K562 (cell line): ENCODE data around the gene XBP1. TPM values are rescaled to one million over a fixed set of nuclear protein-coding genes. Genes with fewer than 3 reads are reported as not detected.

Source experiments
- CTCFL ChIP-seq: IDR thresholded peaks from 2 replicates; pipeline ENCODE4 v1.6.1; 2011; ENCODE audit warnings: borderline replicate concordance, low read depth, mild to moderate bottlenecking, moderate library complexity, low read length; ENCODE audit not compliant: insufficient read depth, poor library complexity, severe bottlenecking
- ELK3 ChIP-seq: fragments of 450-650 bp; formaldehyde crosslinking; IDR thresholded peaks from 2 replicates; pipeline ENCODE4 v1.4.0; 2020; ENCODE audit warnings: mild to moderate bottlenecking
- HDAC6 ChIP-seq: IDR thresholded peaks from 2 replicates; pipeline ENCODE4 v1.6.1; 2012; ENCODE audit warnings: low read depth, mild to moderate bottlenecking, control low read depth, inconsistent platforms, low read length, moderate library complexity
- IRF2 ChIP-seq: sonication (generic); formaldehyde crosslinking; IDR thresholded peaks from 2 replicates; pipeline ENCODE4 v1.8.1; 2022; ENCODE audit warnings: mild to moderate bottlenecking, missing genetic modification reagents
- KDM5B ChIP-seq: fragments of 200-600 bp; sonication (generic); IDR thresholded peaks from 2 replicates; pipeline ENCODE4 v1.6.1; 2012; ENCODE audit warnings: low read depth, mild to moderate bottlenecking, moderate library complexity, low read length, control low read depth, inconsistent platforms; ENCODE audit not compliant: insufficient replicate concordance
- MAFF ChIP-seq: IDR thresholded peaks from 2 replicates; pipeline ENCODE4 v1.6.1; 2012; ENCODE audit warnings: low read length, improper control_type of control experiment
- NELFE ChIP-seq: IDR thresholded peaks from 2 replicates; pipeline ENCODE4 v1.6.1; 2011; ENCODE audit warnings: mild to moderate bottlenecking; ENCODE audit not compliant: insufficient read depth, insufficient read length
- NR2C2 ChIP-seq, 2 experiments: fragments of 200-800 bp in 1 of 2; sonication (Bioruptor generic) in 1 of 2; sonication (generic) in 1 of 2; formaldehyde crosslinking in 1 of 2; IDR thresholded peaks; 2 replicates each; pipeline versions ENCODE4 v1.6.1 to v1.8.0; 2016 to 2022; ENCODE audit warnings: mild to moderate bottlenecking in 1 of 2, missing compliant biosample characterization in 1 of 2, missing genetic modification characterization in 1 of 2, missing genetic modification reagents in 1 of 2
- RBM15 ChIP-seq: fragments of 200-400 bp; formaldehyde crosslinking; IDR thresholded peaks from 2 replicates; pipeline ENCODE4 v1.6.1; 2018; ENCODE audit warnings: mild to moderate bottlenecking, low read length, moderate library complexity; ENCODE audit not compliant: insufficient read depth
- SMAD4 ChIP-seq: fragments of 250-450 bp; sonication (Bioruptor Pico); conservative IDR thresholded peaks from 2 replicates; pipeline ENCODE4 v1.8.0; 2021; ENCODE audit warnings: inconsistent platforms, mild to moderate bottlenecking, moderate library complexity
- SRF ChIP-seq, 2 experiments: fragments of 250-450, 450-650 bp in 1 of 2; sonication (Bioruptor Pico) in 1 of 2; sonication (generic) in 1 of 2; formaldehyde crosslinking; IDR thresholded peaks; 2 replicates each; pipeline versions ENCODE4 v1.5.0 to v1.5.1; 2020 to 2022; ENCODE audit warnings: mild to moderate bottlenecking in 1 of 2, missing genetic modification reagents in 1 of 2
- STAG1 ChIP-seq: sonication (generic); formaldehyde crosslinking; IDR thresholded peaks from 2 replicates; pipeline ENCODE4 v1.5.0; 2020; ENCODE audit warnings: missing genetic modification reagents, borderline replicate concordance
- TFAP4 ChIP-seq: sonication (generic); formaldehyde crosslinking; IDR thresholded peaks from 2 replicates; pipeline ENCODE4 v1.8.0; 2022; ENCODE audit warnings: missing genetic modification reagents, mild to moderate bottlenecking, moderate library complexity, borderline replicate concordance
- ZHX1 ChIP-seq: fragments of 150-350 bp; conservative IDR thresholded peaks from 2 replicates; pipeline ENCODE4 v1.6.1; 2014; ENCODE audit warnings: low read length
- ZNF24 ChIP-seq: fragments of 450-650 bp; IDR thresholded peaks from 2 replicates; pipeline ENCODE4 v1.6.1; 2016
- polyA plus RNA-seq, 8 experiments: library from polyadenylated mRNA; depleted of rRNA in 4 of 8; stranded (reverse) in 5 of 8; unstranded in 3 of 8; fragments of >200 nt; fragmentation: Nextera tagmentation in 2 of 8; fragmentation: Illumina TruSeq in 1 of 8; extraction: Ambion mirVana in 2 of 8; extraction: Trizol in 1 of 8; gene quantifications; 2 replicates each; pipeline versions ENCODE4 v1.2.1 to v1.2.3, GENCODE V29; 2011 to 2014; ENCODE audit warnings: inconsistent platforms in 1 of 8, missing spikeins in 1 of 8
- total RNA-seq, 7 experiments: library from RNA; depleted of rRNA in 6 of 7; stranded (reverse); fragments of >200 nt in 6 of 7; fragmentation: Illumina TruSeq in 2 of 7; extraction: Trizol in 2 of 7; gene quantifications; 2 replicates each; pipeline versions ENCODE4 v1.2.1 to v1.2.3, GENCODE V29; 2011 to 2021; ENCODE audit warnings: low replicate concordance in 1 of 7

XBP1 gene
- total and polyA plus RNA-seq, 9 of the 15 experiments (the other 6 are each of a cell fraction or from before 2014, with no cell fraction given) = 25.0 to 218 (median 94.6) TPM

GRCh38 chr22:28799606-28800307 is 612 bp downstream of the XBP1 start (continued):
- TF ChIP-seq ZHX1 (no peak), TFAP4 (CRISPR knock-in tag) (peak; percentile 11; the same call in 1 of the 2 replicates), NELFE (no peak), NR2C2 (CRISPR knock-in tag; IDR thresholded peaks at IDR 0.05) (0 out of 2 replicates have a peak, but pooled peaks have one; percentile 7), NR2C2 (tag; IDR thresholded peaks at IDR 0.05) (no peak), HDAC6 (no peak), MAFF (no peak), SMAD4 (CRISPR knock-in tag) (no peak; the same call in 1 of the 2 replicates), CTCFL (no peak), ELK3 (CRISPR knock-in tag) (no peak), STAG1 (CRISPR knock-in tag) (no peak), IRF2 (no peak), SRF (CRISPR knock-in tag; IDR thresholded peaks at IDR 0.05) (no peak), RBM15 (no peak), ZNF24 (no peak), KDM5B (no peak)
